Mesenchymal stem cell (in vitro differentiated cells and primary cell): ENCODE measurements around the gene LAMA5.
A peak's percentile ranks its signal among the peaks of the same experiment; 100 is the strongest.

Experiments
- DNase-seq: peaks from one replicate; pipeline ENCODE4 v3.0.0-alpha.2; 2013
- H2AFZ ChIP-seq: one replicate; pipeline ENCODE4 v1.6.1; 2013; ENCODE audit warnings: low read depth, mild to moderate bottlenecking, control low read depth, inconsistent platforms, low read length, moderate library complexity
- H2AK5ac ChIP-seq: 2 replicates; pipeline ENCODE4 v1.6.1; 2013; ENCODE audit warnings: low read length, moderate library complexity, mild to moderate bottlenecking, inconsistent platforms; ENCODE audit not compliant: severe bottlenecking
- H2BK120ac ChIP-seq: one replicate; pipeline ENCODE4 v1.6.1; 2013; ENCODE audit warnings: low read depth, mild to moderate bottlenecking, inconsistent platforms, low read length, moderate library complexity
- H2BK12ac ChIP-seq, 2 experiments: one replicate each; pipeline ENCODE4 v1.6.1; 2013; ENCODE audit warnings: inconsistent platforms in 2 of 2, low read length in 2 of 2, mild to moderate bottlenecking in 2 of 2, moderate library complexity in 2 of 2, control low read depth in 1 of 2
- H2BK15ac ChIP-seq: one replicate; pipeline ENCODE4 v1.6.1; 2013; ENCODE audit warnings: mild to moderate bottlenecking, low read depth, inconsistent platforms; ENCODE audit not compliant: poor library complexity, severe bottlenecking
- H2BK5ac ChIP-seq: 2 replicates; pipeline ENCODE4 v1.6.1; 2013; ENCODE audit warnings: low read depth, mild to moderate bottlenecking, low read length, control low read depth, inconsistent platforms; ENCODE audit not compliant: poor library complexity, severe bottlenecking
- H3K14ac ChIP-seq, 2 experiments: one replicate each; pipeline ENCODE4 v1.6.1; 2013; ENCODE audit warnings: inconsistent platforms in 2 of 2, low read length in 2 of 2, control low read depth in 1 of 2, mild to moderate bottlenecking in 1 of 2, moderate library complexity in 1 of 2
- H3K18ac ChIP-seq, 2 experiments: one replicate each; pipeline ENCODE4 v1.6.1; 2013; ENCODE audit warnings: inconsistent platforms in 2 of 2, low read length in 2 of 2, control low read depth in 1 of 2, low read depth in 1 of 2, mild to moderate bottlenecking in 1 of 2
- H3K23ac ChIP-seq, 2 experiments: one replicate each; pipeline ENCODE4 v1.6.1; 2013; ENCODE audit warnings: inconsistent platforms in 2 of 2, low read length in 2 of 2, mild to moderate bottlenecking in 2 of 2, moderate library complexity in 2 of 2, control low read depth in 1 of 2
- H3K27ac ChIP-seq: 2 replicates; pipeline ENCODE4 v1.5.1; 2013; ENCODE audit warnings: mild to moderate bottlenecking, moderate library complexity, low read length, control low read depth, inconsistent platforms; ENCODE audit not compliant: poor library complexity, severe bottlenecking
- H3K27me3 ChIP-seq, 2 experiments: 2 replicates each; pipeline versions ENCODE4 v1.6.1 to v1.7.0; 2013; ENCODE audit warnings: low read length in 2 of 2, mild to moderate bottlenecking in 2 of 2, moderate library complexity in 2 of 2, control low read depth in 1 of 2, inconsistent platforms in 1 of 2; ENCODE audit not compliant: control insufficient read depth in 1 of 2, insufficient read depth in 1 of 2
- H3K36me3 ChIP-seq, 2 experiments: 2 replicates each; pipeline versions ENCODE4 v1.6.1 to v1.7.0; 2013; ENCODE audit warnings: low read length in 2 of 2, control low read depth in 1 of 2, inconsistent platforms in 1 of 2, low read depth in 1 of 2, mild to moderate bottlenecking in 1 of 2; ENCODE audit not compliant: insufficient read depth in 2 of 2, control insufficient read depth in 1 of 2
- H3K4ac ChIP-seq, 2 experiments: one replicate each; pipeline ENCODE4 v1.6.1; 2013; ENCODE audit warnings: inconsistent platforms in 2 of 2, low read length in 2 of 2, mild to moderate bottlenecking in 2 of 2, moderate library complexity in 2 of 2, control low read depth in 1 of 2, low read depth in 1 of 2
- H3K4me1 ChIP-seq: 2 replicates; pipeline ENCODE4 v1.6.1; 2013; ENCODE audit warnings: low read depth, low read length, control low read depth; ENCODE audit not compliant: control insufficient read depth, insufficient read depth
- H3K4me2 ChIP-seq: 2 replicates; pipeline ENCODE4 v1.6.1; 2013; ENCODE audit warnings: low read length, mild to moderate bottlenecking, inconsistent platforms; ENCODE audit not compliant: poor library complexity, severe bottlenecking
- H3K4me3 ChIP-seq, 2 experiments: 2 replicates each; pipeline versions ENCODE4 v1.5.1 to v1.7.0; 2013; ENCODE audit warnings: low read length in 2 of 2, mild to moderate bottlenecking in 2 of 2, control low read depth in 1 of 2, low read depth in 1 of 2; ENCODE audit not compliant: insufficient read depth in 1 of 2
- H3K79me1 ChIP-seq: replicated peaks from 2 replicates; pipeline ENCODE4 v1.6.1; 2013; ENCODE audit warnings: mild to moderate bottlenecking, control low read depth, low read length, inconsistent platforms; ENCODE audit not compliant: poor library complexity, severe bottlenecking
- H3K9ac ChIP-seq: 2 replicates; pipeline ENCODE4 v1.7.0; 2013; ENCODE audit warnings: mild to moderate bottlenecking, low read length, moderate library complexity
- H3K9me3 ChIP-seq: 2 replicates; pipeline ENCODE4 v1.7.0; 2013; ENCODE audit warnings: mild to moderate bottlenecking, low read length; ENCODE audit not compliant: control insufficient read depth
- H4K8ac ChIP-seq: one replicate; pipeline ENCODE4 v1.6.1; 2013; ENCODE audit warnings: inconsistent platforms, mild to moderate bottlenecking, low read length, moderate library complexity
- H4K91ac ChIP-seq: one replicate; pipeline ENCODE4 v1.6.1; 2013; ENCODE audit warnings: mild to moderate bottlenecking, low read length, inconsistent platforms
- WGBS: methylation state at CpG from one replicate; pipeline ENCODE4 v1.1.7; 2013; ENCODE audit warnings: mixed read lengths; 5-methylcytosine and 5-hydroxymethylcytosine counted together

The LAMA5 gene

DNA sequence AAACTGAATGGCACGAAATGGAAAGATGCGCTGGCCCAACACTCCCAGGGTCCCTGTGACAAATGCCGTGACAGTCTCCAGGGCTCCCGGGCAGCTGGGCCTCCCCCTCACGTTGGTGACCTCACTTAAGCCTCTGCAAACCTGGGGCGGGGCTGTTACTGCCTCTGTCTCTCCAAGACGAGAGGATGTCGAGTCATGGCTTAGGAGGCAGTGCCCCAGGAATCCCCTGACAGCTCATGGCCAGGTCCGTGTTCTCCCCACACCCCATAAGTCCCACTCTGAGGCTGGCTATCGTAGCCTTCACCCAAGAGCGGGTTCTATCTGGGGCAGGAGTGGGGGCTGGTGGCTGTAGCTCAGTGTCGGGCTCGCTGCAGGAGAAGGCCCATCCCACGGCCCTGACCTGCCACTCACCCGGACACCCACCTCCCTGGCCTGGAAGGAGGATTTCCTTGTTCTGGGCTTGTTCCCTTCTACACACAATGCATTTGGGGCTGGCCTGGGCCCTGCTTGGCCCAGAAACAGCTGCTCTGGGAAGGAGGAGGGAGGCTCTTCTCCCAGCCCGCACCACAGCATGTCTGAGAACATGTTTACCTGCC, 14.2 kb upstream of the LAMA5 start:
- WGBS, result 71% methylated on average over 13 of the region's 16 CpGs
- no peak overlapping the region for H3K4me2 ChIP-seq

DNA sequence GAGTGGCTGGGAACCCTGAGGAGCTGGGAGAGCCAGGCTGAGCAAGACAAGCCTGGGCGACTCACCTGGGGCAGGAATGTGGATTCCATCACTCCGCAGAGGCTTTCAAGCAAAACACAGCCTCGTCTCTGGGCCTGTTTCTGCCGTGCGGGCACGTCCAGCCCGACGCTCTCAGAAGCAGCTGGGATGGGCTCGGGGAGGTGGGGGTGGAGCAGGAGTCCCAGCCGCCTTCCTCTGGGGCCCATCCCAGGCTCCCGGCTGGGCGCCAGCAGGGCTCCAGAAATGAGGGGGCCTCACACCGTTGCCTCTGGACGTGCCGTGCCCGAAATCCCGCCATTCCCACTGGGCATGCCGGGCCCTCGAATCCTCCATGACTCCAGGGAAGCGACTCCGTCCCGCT, 11.1 kb upstream of the LAMA5 start:
- H2BK15ac ChIP-seq, result no peak overlapping the region
- H3K4me1 ChIP-seq, result peaks cover 67% of the 10 kb centered on the region
- H2AK5ac ChIP-seq, result peak overlapping the region; percentile 95
- H3K79me1 ChIP-seq, result peaks cover 14% of the 10 kb centered on the region
- H3K9ac ChIP-seq, result no peak overlapping the region
- H4K91ac ChIP-seq, result peak overlapping the region; percentile 70
- peak overlapping the region; percentile 18 to 80 for H2BK12ac ChIP-seq
- H3K4me2 ChIP-seq, result no peak overlapping the region
- H3K4me3 ChIP-seq, result no peak overlapping the region
- H3K14ac ChIP-seq, result no peak overlapping the region
- H2AFZ ChIP-seq, result no peak overlapping the region
- 84% methylated on average over 22 of the region's 22 CpGs for WGBS
- H3K9me3 ChIP-seq, result no peaks in the 10 kb centered on the region
- peak overlapping the region in 1 of 2 experiments; percentile 46 for H3K18ac ChIP-seq
- no peak overlapping the region for H4K8ac ChIP-seq
- peak overlapping the region in 1 of 2 experiments; percentile 5 for H3K4ac ChIP-seq
- H3K27me3 ChIP-seq, result no peaks in the 10 kb centered on the region
- DNase-seq, result no peak
- peak overlapping the region; percentile 74 for H2BK5ac ChIP-seq
- H2BK120ac ChIP-seq, result no peak overlapping the region
- peaks cover 9 to 22% of the 10 kb centered on the region in 2 experiments for H3K36me3 ChIP-seq
- no peak overlapping the region for H3K23ac ChIP-seq
- peak overlapping the region; percentile 97 for H3K27ac ChIP-seq

More for the DNA sequence above, 14.2 kb upstream of the LAMA5 start:
- Histone ChIP-seq H3K18ac (peak overlapping the region in 1 of 2 experiments; percentile 4), H3K9me3 (no peaks in the 10 kb centered on the region), H3K79me1 (peaks cover 17% of the 10 kb centered on the region), H3K4me3 (no peak overlapping the region), H2BK15ac (no peak overlapping the region), H3K36me3 (peaks cover 13 to 20% of the 10 kb centered on the region in 2 experiments), H3K14ac (no peak overlapping the region), H3K23ac (no peak overlapping the region), H3K27ac (no peak overlapping the region), H2BK120ac (no peak overlapping the region), H4K8ac (no peak overlapping the region), H3K4me1 (peaks cover 42% of the 10 kb centered on the region), H4K91ac (no peak overlapping the region), H2BK12ac (peak overlapping the region in 1 of 2 experiments; percentile 49), H2BK5ac (no peak overlapping the region), H2AFZ (no peak overlapping the region), H3K9ac (peak overlapping the region; percentile 36), H2AK5ac (peak overlapping the region; percentile 23), H3K4ac (no peak overlapping the region), H3K27me3 (no peaks in the 10 kb centered on the region)
- DNase-seq, result no peak

DNA sequence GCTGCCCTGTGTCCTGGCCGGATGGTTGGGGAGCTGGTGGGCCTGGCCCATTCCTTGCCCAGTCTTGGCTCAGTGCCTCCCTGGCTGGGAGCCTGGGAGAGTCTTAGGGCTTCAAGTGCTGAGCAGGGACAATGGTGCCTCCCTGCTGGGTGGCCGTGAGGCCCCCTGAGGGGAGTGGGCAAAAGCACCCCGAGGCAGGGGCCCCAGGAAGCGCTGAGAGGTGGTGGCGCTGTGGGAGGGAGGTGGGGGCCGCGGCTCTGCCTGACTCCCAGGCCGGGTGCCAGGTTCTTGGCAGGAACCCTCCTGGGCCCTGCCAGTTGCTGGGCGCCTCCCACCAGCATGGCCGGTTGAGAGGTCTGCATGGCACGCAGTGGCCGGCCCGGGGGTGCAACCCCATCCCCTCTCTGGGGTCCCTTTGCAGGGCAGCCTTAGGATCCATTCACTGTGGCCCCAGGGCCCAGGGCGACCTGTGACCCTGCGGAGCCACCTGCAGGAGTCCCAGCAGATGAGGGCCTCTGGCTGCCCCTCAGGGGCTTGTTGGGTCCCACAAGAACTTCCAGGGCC, 10.6 kb upstream of the LAMA5 start:
- no peak for DNase-seq
- no peak overlapping the region for H4K8ac ChIP-seq
- H3K27ac ChIP-seq, result peak overlapping the region; percentile 97
- no peak overlapping the region for H3K4me3 ChIP-seq
- WGBS, result 97% methylated on average over 15 of the region's 15 CpGs
- H2BK5ac ChIP-seq, result peak overlapping the region; percentile 74
- H3K14ac ChIP-seq, result peak overlapping the region in 1 of 2 experiments; percentile 61
- H3K4me1 ChIP-seq, result peaks cover 68% of the 10 kb centered on the region
- H4K91ac ChIP-seq, result no peak overlapping the region
- peaks cover 12% of the 10 kb centered on the region for H3K79me1 ChIP-seq
- H2BK12ac ChIP-seq, result peak overlapping the region; percentile 84 to 90
- H2BK120ac ChIP-seq, result peak overlapping the region; percentile 11
- H3K9me3 ChIP-seq, result no peaks in the 10 kb centered on the region
- peak overlapping the region; percentile 17 to 20 for H3K4ac ChIP-seq
- no peaks in the 10 kb centered on the region for H3K27me3 ChIP-seq
- no peak overlapping the region for H3K4me2 ChIP-seq
- H3K9ac ChIP-seq, result no peak overlapping the region
- H2AFZ ChIP-seq, result no peak overlapping the region
- peak overlapping the region; percentile 95 for H2AK5ac ChIP-seq
- peak overlapping the region; percentile 84 for H2BK15ac ChIP-seq
- H3K18ac ChIP-seq, result peak overlapping the region in 1 of 2 experiments; percentile 66
- H3K36me3 ChIP-seq, result peaks cover 9 to 22% of the 10 kb centered on the region in 2 experiments
- no peak overlapping the region for H3K23ac ChIP-seq

DNA sequence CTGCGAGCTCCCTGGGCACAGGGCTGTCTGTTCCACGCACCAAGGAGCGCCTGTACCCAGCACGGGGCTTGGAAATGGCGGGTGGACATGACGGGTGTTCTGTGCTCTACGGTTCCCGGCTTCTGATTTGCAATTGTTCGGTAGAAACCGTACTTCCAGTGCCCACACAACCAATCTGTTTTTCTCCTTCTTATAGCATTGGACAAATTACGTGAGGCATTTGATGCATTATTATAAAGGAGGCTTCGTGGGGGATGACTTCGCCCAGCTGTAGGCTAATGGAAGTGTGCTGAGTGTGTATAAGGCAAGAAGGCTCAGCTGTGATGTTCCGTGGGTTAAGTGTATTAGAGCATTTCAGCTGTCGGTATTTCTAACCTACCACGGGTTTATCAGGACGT, 10.0 kb upstream of the LAMA5 start:
- peak overlapping the region; percentile 93 to 94 for H3K18ac ChIP-seq
- H2BK12ac ChIP-seq, result peak overlapping the region; percentile 59 to 98
- no peak overlapping the region for H3K4me3 ChIP-seq
- peak overlapping the region; percentile 75 for H2BK15ac ChIP-seq
- peaks cover 6 to 16% of the 10 kb centered on the region in 2 experiments for H3K36me3 ChIP-seq
- H3K27ac ChIP-seq, result peak overlapping the region; percentile 97
- H3K4me1 ChIP-seq, result peaks cover 71% of the 10 kb centered on the region
- no peak for DNase-seq
- 98% methylated on average over 14 of the region's 17 CpGs for WGBS
- peak overlapping the region; percentile 91 for H4K8ac ChIP-seq
- H2BK5ac ChIP-seq, result peak overlapping the region; percentile 98
- H3K79me1 ChIP-seq, result peaks cover 10% of the 10 kb centered on the region
- H3K27me3 ChIP-seq, result no peaks in the 10 kb centered on the region
- no peaks in the 10 kb centered on the region for H3K9me3 ChIP-seq
- peak overlapping the region; percentile 94 for H4K91ac ChIP-seq
- H3K14ac ChIP-seq, result peak overlapping the region in 1 of 2 experiments; percentile 83
- no peak overlapping the region for H3K9ac ChIP-seq
- H3K4me2 ChIP-seq, result no peak overlapping the region
- H3K4ac ChIP-seq, result peak overlapping the region; percentile 74 to 76
- no peak overlapping the region for H2AFZ ChIP-seq
- peak overlapping the region; percentile 96 for H2BK120ac ChIP-seq
- peak overlapping the region; percentile 95 for H2AK5ac ChIP-seq
- H3K23ac ChIP-seq, result no peak overlapping the region
